Left lung (tissue), 10 donors: ENCODE data around the gene SART1. TPM values are rescaled to one million over a fixed set of nuclear protein-coding genes. Genes with fewer than 3 reads are reported as not detected.

Experiments used
- ATAC-seq: fragments of 200-7000 bp; cut with Tn5 transposase; one replicate; pipeline ENCODE4 v1.9.1; 2020; ENCODE audit warnings: moderate library complexity
- DNase-seq, 4 donors: peaks; one replicate each; pipeline ENCODE4 v3.0.0-alpha.2; 2013 to 2020
- H3K27ac ChIP-seq, 2 donors: fragments of 200-600 bp; sonication (generic) in 1 of 2; one replicate each; pipeline versions ENCODE4 v1.5.0 to v1.8.0; 2020 to 2021
- H3K27me3 ChIP-seq, 2 donors: fragments of 200-600 bp; sonication (generic) in 1 of 2; one replicate each; pipeline versions ENCODE4 v1.5.0 to v1.8.0; 2020 to 2021
- H3K36me3 ChIP-seq, 2 donors: fragments of 200-600 bp; sonication (generic) in 1 of 2; one replicate each; pipeline versions ENCODE4 v1.5.0 to v1.8.0; 2020 to 2021
- H3K4me1 ChIP-seq, 2 donors: fragments of 200-600 bp; one replicate each; pipeline ENCODE4 v1.8.0; 2021
- H3K4me3 ChIP-seq, 2 donors: fragments of 200-600 bp; sonication (generic) in 1 of 2; one replicate each; pipeline versions ENCODE4 v1.5.0 to v1.8.0; 2020 to 2021; ENCODE audit warnings: mild to moderate bottlenecking in 1 of 2
- H3K9me3 ChIP-seq, 2 donors: fragments of 200-600 bp; sonication (generic) in 1 of 2; one replicate each; pipeline versions ENCODE4 v1.5.0 to v1.8.0; 2020 to 2021
- intact Hi-C, 2 donors: fragments of 100-400 bp; cut with DNase I; formaldehyde crosslinking; loops; one replicate each; pipeline versions ENCODE4 v1.11.2 to v1.14.2; 2022
- polyA plus RNA-seq, 6 donors: library from polyadenylated mRNA; unstranded; fragments of 120-200 nt; gene quantifications; one replicate each; pipeline ENCODE4 v1.2.1, GENCODE V29; 2013; ENCODE audit not compliant: insufficient read length in 6 of 6
- total RNA-seq, 2 donors: library from RNA; stranded (reverse); fragmentation: NEBNext Ultra II Directional; extraction: Animal tissue kit (Norgen Biotek cat#: 25700); gene quantifications; one replicate each; pipeline ENCODE4 v1.2.1, GENCODE V29; 2021
- TF ChIP-seq, protein P1 (sequence below), 2 donors: fragments of 200-600 bp; sonication (generic) in 1 of 2; IDR thresholded peaks; one replicate each; pipeline versions ENCODE4 v1.5.0 to v1.8.0; 2021; ENCODE audit warnings: antibody characterized with exemption in 2 of 2
- donor health status: DM: no; HTN: yes; CAD: no.
- donor health status: DM: no; HTN: no; CAD: no.

The SART1 gene
- total and polyA plus RNA-seq, 8 donors, result 34.1 to 55.4 (median 46.3) TPM

DNA sequence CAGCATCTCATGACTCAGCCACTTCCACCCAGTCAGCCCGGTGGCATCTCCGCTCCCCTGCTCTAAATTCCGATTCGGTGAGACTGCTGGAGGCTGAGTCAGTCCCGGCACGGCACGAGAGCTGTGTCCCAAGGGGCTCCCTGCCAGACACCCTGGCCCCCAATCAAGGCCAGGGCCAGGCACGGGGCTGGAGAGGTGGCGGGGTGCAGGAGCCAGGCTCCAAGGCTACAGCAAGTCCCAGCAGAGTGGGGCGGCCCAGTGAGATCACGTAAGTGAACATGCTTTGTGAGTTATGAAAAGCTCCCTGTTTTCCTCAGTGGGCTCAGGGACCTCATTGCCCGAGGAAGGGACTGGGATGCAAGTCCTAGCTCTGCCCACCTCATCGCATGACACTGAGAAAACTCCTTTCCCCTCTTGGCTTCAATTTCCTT lies 45.7 kb upstream of the SART1 start:
- TF ChIP-seq, protein P1, sequence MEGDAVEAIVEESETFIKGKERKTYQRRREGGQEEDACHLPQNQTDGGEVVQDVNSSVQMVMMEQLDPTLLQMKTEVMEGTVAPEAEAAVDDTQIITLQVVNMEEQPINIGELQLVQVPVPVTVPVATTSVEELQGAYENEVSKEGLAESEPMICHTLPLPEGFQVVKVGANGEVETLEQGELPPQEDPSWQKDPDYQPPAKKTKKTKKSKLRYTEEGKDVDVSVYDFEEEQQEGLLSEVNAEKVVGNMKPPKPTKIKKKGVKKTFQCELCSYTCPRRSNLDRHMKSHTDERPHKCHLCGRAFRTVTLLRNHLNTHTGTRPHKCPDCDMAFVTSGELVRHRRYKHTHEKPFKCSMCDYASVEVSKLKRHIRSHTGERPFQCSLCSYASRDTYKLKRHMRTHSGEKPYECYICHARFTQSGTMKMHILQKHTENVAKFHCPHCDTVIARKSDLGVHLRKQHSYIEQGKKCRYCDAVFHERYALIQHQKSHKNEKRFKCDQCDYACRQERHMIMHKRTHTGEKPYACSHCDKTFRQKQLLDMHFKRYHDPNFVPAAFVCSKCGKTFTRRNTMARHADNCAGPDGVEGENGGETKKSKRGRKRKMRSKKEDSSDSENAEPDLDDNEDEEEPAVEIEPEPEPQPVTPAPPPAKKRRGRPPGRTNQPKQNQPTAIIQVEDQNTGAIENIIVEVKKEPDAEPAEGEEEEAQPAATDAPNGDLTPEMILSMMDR (IDR thresholded peaks at IDR 0.05), result no peak
- peak; percentile 40 for ATAC-seq
- Histone ChIP-seq H3K27me3 (no peaks in the 10 kb centered on the region), H3K4me3 (no peak overlapping the region), H3K9me3 (no peaks in the 10 kb centered on the region), H3K4me1 (peaks cover 50 to 71% of the 10 kb centered on the region in 2 donors), H3K27ac (peak overlapping the region; percentile 81 to 94), H3K36me3 (peaks cover 0 to 6% of the 10 kb centered on the region in 2 donors)
- DNase-seq, result peak in 2 of 4 donors; percentile 83 to 90
- intact Hi-C loops, result no loop called here

DNA sequence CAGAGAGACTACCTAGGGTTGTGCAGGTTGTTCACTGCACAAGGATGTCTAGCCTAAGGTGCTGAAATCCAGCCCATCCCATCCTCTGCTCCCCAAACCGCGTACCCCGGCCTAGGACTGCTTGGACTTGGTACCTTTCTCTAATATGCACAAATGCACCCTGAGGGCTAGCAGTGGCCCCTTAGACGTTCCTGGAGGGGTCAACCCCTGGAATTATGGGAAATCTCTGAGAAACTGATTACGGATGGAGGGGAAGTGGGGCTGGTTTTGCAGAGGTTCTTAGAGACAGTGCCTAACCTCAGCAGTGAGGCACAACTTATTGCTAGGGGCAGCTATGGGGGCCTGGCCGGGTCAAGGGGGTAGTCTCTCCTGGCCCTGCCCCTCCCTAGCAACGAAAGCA lies 45.1 kb upstream of the SART1 start:
- DNase-seq (no peak), ATAC-seq (no peak)
- no peak overlapping the region for H3K4me3 ChIP-seq
- peaks cover 0 to 10% of the 10 kb centered on the region in 2 donors for H3K36me3 ChIP-seq
- H3K27me3 ChIP-seq, result no peaks in the 10 kb centered on the region
- intact Hi-C loops, result no loop called here
- H3K9me3 ChIP-seq, result no peaks in the 10 kb centered on the region
- peak overlapping the region; percentile 81 to 94 for H3K27ac ChIP-seq
- TF ChIP-seq, protein P1 (IDR thresholded peaks at IDR 0.05), result no peak
- H3K4me1 ChIP-seq, result peaks cover 48 to 73% of the 10 kb centered on the region in 2 donors

DNA sequence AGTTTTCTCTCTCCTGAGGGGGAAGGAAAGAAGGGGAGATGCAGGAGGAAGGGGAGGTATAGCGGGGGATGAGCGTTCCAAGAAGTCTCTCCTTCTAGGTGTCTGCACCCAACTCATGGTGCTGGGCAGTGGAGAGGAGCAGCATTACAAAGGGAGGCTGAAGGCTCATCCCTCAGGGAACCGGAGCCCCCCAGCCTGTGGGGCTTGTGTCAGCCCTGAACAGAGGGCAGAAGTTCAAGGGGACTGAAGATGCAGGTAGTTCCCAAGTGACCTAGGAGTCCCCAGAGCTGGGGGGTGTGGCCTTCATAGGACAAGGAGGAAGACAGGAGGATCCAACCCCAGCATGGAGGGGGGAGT lies 44.5 kb upstream of the SART1 start:
- peaks cover 0 to 15% of the 10 kb centered on the region in 2 donors for H3K36me3 ChIP-seq
- intact Hi-C loops, result no loop called here
- H3K27me3 ChIP-seq, result no peaks in the 10 kb centered on the region
- H3K9me3 ChIP-seq, result no peaks in the 10 kb centered on the region
- no peak for ATAC-seq
- TF ChIP-seq, protein P1 (IDR thresholded peaks at IDR 0.05), result no peak
- DNase-seq, result no peak
- peaks cover 41 to 66% of the 10 kb centered on the region in 2 donors for H3K4me1 ChIP-seq
- peak overlapping the region in 1 of 2 donors; percentile 94 for H3K27ac ChIP-seq
- H3K4me3 ChIP-seq, result peak overlapping the region in 1 of 2 donors; percentile 98

DNA sequence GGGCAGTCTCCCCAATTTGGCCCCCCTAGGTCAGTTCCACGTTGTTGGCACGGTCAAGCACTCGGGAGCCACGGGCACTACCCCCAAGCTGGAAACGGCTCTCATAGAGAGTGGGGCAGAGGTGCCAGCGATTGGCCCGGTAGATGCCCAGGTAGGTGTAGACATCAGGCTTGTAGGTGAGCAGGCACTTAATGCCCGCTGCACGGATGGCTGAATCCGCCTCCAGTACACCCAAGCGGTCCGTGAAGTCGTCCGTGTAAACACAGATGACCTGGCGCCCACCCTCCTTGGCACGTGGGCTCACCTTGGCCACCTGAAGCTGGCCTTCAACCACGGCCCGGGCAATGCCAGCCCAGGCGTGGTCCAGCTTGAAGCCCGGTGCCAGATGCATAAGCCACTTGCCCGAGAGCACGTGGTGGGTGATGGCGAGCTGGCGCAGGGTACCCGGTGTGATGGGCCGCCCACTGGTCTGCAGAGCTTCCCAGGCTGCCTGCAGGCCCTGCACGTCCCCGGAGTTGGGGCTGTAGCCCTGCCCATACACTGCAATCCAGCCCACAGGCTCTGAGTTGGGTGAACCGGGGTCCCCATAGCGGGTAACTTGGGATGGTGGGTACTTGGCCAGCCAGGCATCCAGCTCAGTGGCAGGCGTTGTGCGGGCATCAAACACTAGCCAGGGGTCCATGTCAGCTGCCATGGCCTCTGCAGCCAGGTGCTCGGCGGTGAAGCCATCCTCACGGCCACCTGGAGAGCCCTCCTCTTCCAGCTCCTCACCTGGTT lies 43.9 kb upstream of the SART1 start:
- Histone ChIP-seq H3K4me1 (peaks cover 41 to 62% of the 10 kb centered on the region in 2 donors), H3K9me3 (no peaks in the 10 kb centered on the region), H3K27ac (peak overlapping the region; percentile 91 to 94), H3K27me3 (no peaks in the 10 kb centered on the region), H3K4me3 (peak overlapping the region; percentile 91 to 98), H3K36me3 (peaks cover 0 to 20% of the 10 kb centered on the region in 2 donors)
- TF ChIP-seq, protein P1 (IDR thresholded peaks at IDR 0.05), result no peak
- intact Hi-C loops, result no loop called here
- ATAC-seq, result no peak
- peak in 1 of 4 donors; percentile 74 for DNase-seq
